B cell (primary cell): ENCODE data around the gene ANLN. TPM values are rescaled to one million over a fixed set of nuclear protein-coding genes. Genes with fewer than 3 reads are reported as not detected.
"Not testable (repeated sequence)": the region's sequence is repeated elsewhere in the genome, so short reads cannot be mapped to it uniquely, and the experiment has no call there.

Experiments
- ATAC-seq: fragments of 200-7000 bp; cut with Tn5 transposase; one replicate; pipeline ENCODE4 v1.10.0; 2021; ENCODE audit warnings: low read depth, mild to moderate bottlenecking, moderate number of reproducible peaks, moderate library complexity
- CTCF ChIA-PET: fragments of 350-600 bp; sonication (Branson Sonifier 250); formaldehyde crosslinking; loops from one replicate; lab custom pipeline; 2021; ENCODE audit warnings: antibody characterized with exemption, inconsistent platforms; lab: Charles Lee
- POLR2A ChIA-PET: fragments of 350-600 bp; sonication (Branson Sonifier 250); formaldehyde crosslinking; loops from one replicate; lab custom pipeline; 2021; ENCODE audit warnings: antibody characterized with exemption; lab: Charles Lee
- DNase-seq: peaks from one replicate; pipeline ENCODE4 v3.0.0; 2013
- H2AFZ ChIP-seq: 2 replicates; pipeline ENCODE4 v1.6.1; 2012; ENCODE audit warnings: mild to moderate bottlenecking, low read depth, low read length; ENCODE audit not compliant: insufficient read depth, poor library complexity, severe bottlenecking
- H3K27ac ChIP-seq, 2 donors: 1 replicate in 1 of 2; 2 replicates in 1 of 2; pipeline ENCODE4 v1.5.1; 2012 to 2013; ENCODE audit warnings: low read length in 2 of 2, mild to moderate bottlenecking in 2 of 2, moderate library complexity in 1 of 2
- H3K27me3 ChIP-seq, 4 experiments: fragments of 200-600 bp in 1 of 4; sonication (generic) in 1 of 4; replicated peaks in 1 of 4; 1 replicate in 2 of 4; 2 replicates in 2 of 4; pipeline versions ENCODE4 v1.6.1 to v1.7.0; 2013 to 2016; ENCODE audit warnings: low read length in 3 of 4, mild to moderate bottlenecking in 2 of 4, mixed read lengths in 1 of 4, moderate library complexity in 1 of 4; ENCODE audit not compliant: insufficient read depth in 4 of 4, control insufficient read depth in 3 of 4; ENCODE audit errors: control extremely low read depth in 1 of 4
- H3K36me3 ChIP-seq, 2 experiments: replicated peaks in 1 of 2; 1 replicate in 1 of 2; 2 replicates in 1 of 2; pipeline versions ENCODE4 v1.6.1 to v1.7.1; 2013; ENCODE audit warnings: low read length in 1 of 2; ENCODE audit not compliant: insufficient read depth in 2 of 2, control insufficient read depth in 1 of 2; ENCODE audit errors: control extremely low read depth in 1 of 2, extremely low read depth in 1 of 2
- H3K4me1 ChIP-seq, 2 donors: fragments of 200-600 bp in 1 of 2; sonication (generic) in 1 of 2; 1 replicate in 1 of 2; 2 replicates in 1 of 2; pipeline versions ENCODE4 v1.5.1 to v1.6.1; 2013 to 2017; ENCODE audit warnings: low read length in 2 of 2; ENCODE audit not compliant: control insufficient read depth in 2 of 2, insufficient read depth in 2 of 2
- H3K4me2 ChIP-seq: replicated peaks from 2 replicates; pipeline ENCODE3; 2012; ENCODE audit warnings: mild to moderate bottlenecking, low read depth, low read length; ENCODE audit not compliant: poor library complexity, severe bottlenecking
- H3K4me3 ChIP-seq, 5 experiments: fragments of 200-600 bp in 1 of 5; sonication (generic) in 1 of 5; 1 replicate in 3 of 5; 2 replicates in 2 of 5; pipeline versions ENCODE4 v1.5.1 to v1.7.0; 2011 to 2016; ENCODE audit warnings: low read length in 4 of 5, mild to moderate bottlenecking in 4 of 5, low read depth in 2 of 5, control low read depth in 1 of 5, moderate library complexity in 1 of 5; ENCODE audit not compliant: insufficient read depth in 1 of 5; ENCODE audit errors: control extremely low read depth in 1 of 5, extremely low read depth in 1 of 5
- H3K79me2 ChIP-seq: fragments of 200-600 bp; sonication (generic); one replicate; pipeline ENCODE4 v1.6.0; 2016; ENCODE audit warnings: low read length; ENCODE audit not compliant: control insufficient read depth, insufficient read depth
- H3K9ac ChIP-seq: fragments of 200-600 bp; sonication (generic); 2 replicates; pipeline ENCODE4 v1.6.1; 2017; ENCODE audit warnings: mild to moderate bottlenecking, low read length, moderate library complexity
- H3K9me3 ChIP-seq, 3 donors: one replicate each; pipeline versions ENCODE4 v1.6.1 to v1.7.1; 2013; ENCODE audit warnings: low read length in 2 of 3; ENCODE audit not compliant: control insufficient read depth in 2 of 3, insufficient read depth in 1 of 3; ENCODE audit errors: control extremely low read depth in 1 of 3
- H4K20me1 ChIP-seq: 2 replicates; pipeline ENCODE4 v1.6.0; 2012; ENCODE audit warnings: mild to moderate bottlenecking, low read length; ENCODE audit not compliant: insufficient read depth, control insufficient read depth, poor library complexity, severe bottlenecking
- H3K27ac Mint-ChIP-seq: one replicate; pipeline ENCODE4 v1.8.0; 2021; ENCODE audit warnings: mixed read lengths
- H3K27me3 Mint-ChIP-seq: one replicate; pipeline ENCODE4 v1.8.0; 2021; ENCODE audit warnings: mixed read lengths
- H3K4me1 Mint-ChIP-seq: one replicate; pipeline ENCODE4 v1.8.0; 2021; ENCODE audit warnings: mixed read lengths
- H3K4me3 Mint-ChIP-seq: one replicate; pipeline ENCODE4 v1.8.0; 2021; ENCODE audit warnings: mixed read lengths
- H3K9me3 Mint-ChIP-seq: one replicate; pipeline ENCODE4 v1.8.0; 2022; ENCODE audit warnings: mixed read lengths; ENCODE audit not compliant: insufficient read depth
- EZH2 ChIP-seq: IDR thresholded peaks from 2 replicates; pipeline ENCODE4 v1.6.1; 2012; ENCODE audit warnings: borderline replicate concordance, low read depth, mild to moderate bottlenecking, moderate library complexity, low read length; ENCODE audit not compliant: insufficient read depth, poor library complexity, severe bottlenecking
- WGBS: methylation state at CpG from one replicate; pipeline ENCODE4 v1.1.5; 2013; ENCODE audit warnings: missing lambda C conversion rate; ENCODE audit not compliant: insufficient coverage; 5-methylcytosine and 5-hydroxymethylcytosine counted together
- intact Hi-C: fragments of 100-400 bp; cut with micrococcal nuclease; formaldehyde crosslinking; loops from one replicate; pipeline ENCODE4 v1.10.0; 2022
- polyA plus RNA-seq: library from polyadenylated mRNA; depleted of rRNA; stranded (reverse); fragments of >200 nt; gene quantifications from 2 replicates; pipeline ENCODE4 v1.2.3, GENCODE V29; 2012
- total RNA-seq, 2 donors: library from RNA; stranded (reverse); fragments of 120-200 nt in 1 of 2; gene quantifications; 1 replicate in 1 of 2; 2 replicates in 1 of 2; pipeline versions ENCODE4 v1.2.3 to v1.2.4, GENCODE V29; 2013 to 2022
- TF ChIP-seq, protein P1 (sequence below): fragments of 200-600 bp; IDR thresholded peaks from one replicate; pipeline ENCODE4 v1.8.0; 2022; ENCODE audit warnings: antibody characterized with exemption, mild to moderate bottlenecking

The ANLN gene
- total and polyA plus RNA-seq, 2 donors (not counting 1 experiment from before 2014, with no cell fraction given), result 0.19 to 0.32 TPM

DNA sequence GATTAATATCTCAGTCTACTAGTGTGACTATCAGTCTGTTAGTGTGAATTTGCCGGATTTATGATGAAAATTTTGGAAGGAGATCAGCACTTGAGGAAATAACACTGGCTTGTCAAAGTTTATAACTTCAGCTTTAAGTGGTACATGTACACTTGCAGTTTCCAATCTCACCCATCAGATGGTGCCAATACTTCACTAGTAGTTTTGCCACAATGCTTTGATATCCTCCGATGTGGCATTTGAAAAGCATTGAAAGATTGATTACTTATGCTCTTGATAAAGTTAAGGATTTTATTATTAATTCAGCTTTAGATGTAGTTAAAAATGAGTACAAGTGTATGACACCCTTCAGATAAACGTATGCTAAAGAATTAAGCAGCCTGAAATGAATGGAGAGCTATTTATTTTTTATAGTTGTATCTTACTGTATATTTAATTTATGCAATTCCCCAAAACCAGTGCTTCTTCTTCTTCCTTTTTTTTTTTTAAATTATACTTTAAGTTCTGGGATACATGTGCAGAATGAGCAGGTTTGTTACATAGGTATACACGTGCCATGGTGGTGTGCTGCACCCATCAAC is 98.2 kb downstream of the ANLN start:
- Mint-ChIP-seq H3K4me1 (no peaks in the 10 kb centered on the region), H3K4me3 (no peak overlapping the region), H3K27ac (no peak overlapping the region), H3K9me3 (no peaks in the 10 kb centered on the region), H3K27me3 (peaks cover 13% of the 10 kb centered on the region)
- TF ChIP-seq EZH2, result no peak
- TF ChIP-seq, protein P1, sequence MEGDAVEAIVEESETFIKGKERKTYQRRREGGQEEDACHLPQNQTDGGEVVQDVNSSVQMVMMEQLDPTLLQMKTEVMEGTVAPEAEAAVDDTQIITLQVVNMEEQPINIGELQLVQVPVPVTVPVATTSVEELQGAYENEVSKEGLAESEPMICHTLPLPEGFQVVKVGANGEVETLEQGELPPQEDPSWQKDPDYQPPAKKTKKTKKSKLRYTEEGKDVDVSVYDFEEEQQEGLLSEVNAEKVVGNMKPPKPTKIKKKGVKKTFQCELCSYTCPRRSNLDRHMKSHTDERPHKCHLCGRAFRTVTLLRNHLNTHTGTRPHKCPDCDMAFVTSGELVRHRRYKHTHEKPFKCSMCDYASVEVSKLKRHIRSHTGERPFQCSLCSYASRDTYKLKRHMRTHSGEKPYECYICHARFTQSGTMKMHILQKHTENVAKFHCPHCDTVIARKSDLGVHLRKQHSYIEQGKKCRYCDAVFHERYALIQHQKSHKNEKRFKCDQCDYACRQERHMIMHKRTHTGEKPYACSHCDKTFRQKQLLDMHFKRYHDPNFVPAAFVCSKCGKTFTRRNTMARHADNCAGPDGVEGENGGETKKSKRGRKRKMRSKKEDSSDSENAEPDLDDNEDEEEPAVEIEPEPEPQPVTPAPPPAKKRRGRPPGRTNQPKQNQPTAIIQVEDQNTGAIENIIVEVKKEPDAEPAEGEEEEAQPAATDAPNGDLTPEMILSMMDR, result peak; percentile 76
- no peak overlapping the region for H3K27ac ChIP-seq
- no peak overlapping the region for H3K9ac ChIP-seq
- CTCF ChIA-PET, result interaction anchor here (0.7 to 8.8 kb wide), 25 partner anchors 8 to 1285 kb away, joined by 3 to 118 read pairs (median 4); no protein-coding TSS in a partner anchor
- no peaks in the 10 kb centered on the region for H3K4me1 ChIP-seq
- no peaks in the 10 kb centered on the region for H4K20me1 ChIP-seq
- no CpG with 5 or more reads among the region's 4 CpGs for WGBS
- POLR2A ChIA-PET, result no interaction called here
- no peaks in the 10 kb centered on the region for H3K9me3 ChIP-seq
- H3K4me3 ChIP-seq, result no peak overlapping the region
- no peaks in the 10 kb centered on the region for H3K79me2 ChIP-seq
- no peak overlapping the region for H3K4me2 ChIP-seq
- no peaks in the 10 kb centered on the region for H3K27me3 ChIP-seq
- ATAC-seq (peak; percentile 36), DNase-seq (peak; percentile 58)
- intact Hi-C loops, result loop anchor here (1.0 to 10.0 kb wide), 5 partner anchors 497 to 1345 kb away; no protein-coding TSS in a partner anchor
- H2AFZ ChIP-seq, result no peak overlapping the region
- no peaks in the 10 kb centered on the region for H3K36me3 ChIP-seq

DNA sequence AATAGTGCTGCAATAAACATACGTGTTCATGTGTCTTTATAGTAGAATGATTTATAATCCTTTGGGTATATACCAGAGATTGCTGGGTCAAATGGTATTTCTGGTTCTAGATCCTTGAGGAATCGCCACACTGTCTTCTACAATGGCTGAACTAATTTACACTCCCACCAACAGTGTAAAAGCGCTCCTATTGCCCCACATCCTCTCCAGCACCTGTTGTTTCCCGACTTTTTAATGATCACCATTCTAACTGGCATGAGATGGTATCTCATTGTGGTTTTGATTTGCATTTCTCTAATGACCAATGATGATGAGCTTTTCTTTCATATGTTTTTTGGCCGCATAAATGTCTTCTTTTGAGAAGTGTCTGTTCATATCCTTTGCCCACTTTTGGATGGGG is 99.0 kb downstream of the ANLN start:
- H4K20me1 ChIP-seq, H3K9me3 ChIP-seq, POLR2A ChIA-PET, H3K27ac ChIP-seq, ATAC-seq, H3K79me2 ChIP-seq, H3K4me1 Mint-ChIP-seq, H3K4me3 Mint-ChIP-seq, H3K4me2 ChIP-seq, H3K36me3 ChIP-seq, H3K9me3 Mint-ChIP-seq, H3K27ac Mint-ChIP-seq, H2AFZ ChIP-seq, H3K4me1 ChIP-seq, DNase-seq, H3K9ac ChIP-seq, H3K4me3 ChIP-seq, H3K27me3 ChIP-seq: not testable (repeated sequence)
- 100% methylated on average over 1 of the region's 5 CpGs for WGBS
- CTCF ChIA-PET, result interaction anchor here (1.6 to 8.8 kb wide), 5 partner anchors 691 to 716 kb away, joined by 4 to 118 read pairs (median 13); no protein-coding TSS in a partner anchor
- intact Hi-C loops, result loop anchor here (10.0 kb wide), 2 partner anchors 496 to 1026 kb away; no protein-coding TSS in a partner anchor
- peaks cover 13% of the 10 kb centered on the region for H3K27me3 Mint-ChIP-seq
